Panc1 (cell line): ENCODE results near the gene NAP1L5.

Experiments used
- TF ChIP-seq, protein P1 (sequence below): fragments of 450-650 bp; IDR thresholded peaks from 2 replicates; pipeline ENCODE4 v1.5.1; 2017; ENCODE audit warnings: mild to moderate bottlenecking
- TF ChIP-seq, protein P2 (sequence below), 2 experiments: IDR thresholded peaks; 2 replicates each; pipeline ENCODE4 v1.6.1; 2011 to 2012; ENCODE audit warnings: low read depth in 2 of 2, control low read depth in 1 of 2, low read length in 1 of 2, mild to moderate bottlenecking in 1 of 2, moderate library complexity in 1 of 2; ENCODE audit not compliant: insufficient read depth in 1 of 2

GRCh38 chr4:88697588-88698329 lies at the start of gene NAP1L5:
- TF ChIP-seq, protein P1, sequence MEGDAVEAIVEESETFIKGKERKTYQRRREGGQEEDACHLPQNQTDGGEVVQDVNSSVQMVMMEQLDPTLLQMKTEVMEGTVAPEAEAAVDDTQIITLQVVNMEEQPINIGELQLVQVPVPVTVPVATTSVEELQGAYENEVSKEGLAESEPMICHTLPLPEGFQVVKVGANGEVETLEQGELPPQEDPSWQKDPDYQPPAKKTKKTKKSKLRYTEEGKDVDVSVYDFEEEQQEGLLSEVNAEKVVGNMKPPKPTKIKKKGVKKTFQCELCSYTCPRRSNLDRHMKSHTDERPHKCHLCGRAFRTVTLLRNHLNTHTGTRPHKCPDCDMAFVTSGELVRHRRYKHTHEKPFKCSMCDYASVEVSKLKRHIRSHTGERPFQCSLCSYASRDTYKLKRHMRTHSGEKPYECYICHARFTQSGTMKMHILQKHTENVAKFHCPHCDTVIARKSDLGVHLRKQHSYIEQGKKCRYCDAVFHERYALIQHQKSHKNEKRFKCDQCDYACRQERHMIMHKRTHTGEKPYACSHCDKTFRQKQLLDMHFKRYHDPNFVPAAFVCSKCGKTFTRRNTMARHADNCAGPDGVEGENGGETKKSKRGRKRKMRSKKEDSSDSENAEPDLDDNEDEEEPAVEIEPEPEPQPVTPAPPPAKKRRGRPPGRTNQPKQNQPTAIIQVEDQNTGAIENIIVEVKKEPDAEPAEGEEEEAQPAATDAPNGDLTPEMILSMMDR = no peak
- TF ChIP-seq, protein P2, sequence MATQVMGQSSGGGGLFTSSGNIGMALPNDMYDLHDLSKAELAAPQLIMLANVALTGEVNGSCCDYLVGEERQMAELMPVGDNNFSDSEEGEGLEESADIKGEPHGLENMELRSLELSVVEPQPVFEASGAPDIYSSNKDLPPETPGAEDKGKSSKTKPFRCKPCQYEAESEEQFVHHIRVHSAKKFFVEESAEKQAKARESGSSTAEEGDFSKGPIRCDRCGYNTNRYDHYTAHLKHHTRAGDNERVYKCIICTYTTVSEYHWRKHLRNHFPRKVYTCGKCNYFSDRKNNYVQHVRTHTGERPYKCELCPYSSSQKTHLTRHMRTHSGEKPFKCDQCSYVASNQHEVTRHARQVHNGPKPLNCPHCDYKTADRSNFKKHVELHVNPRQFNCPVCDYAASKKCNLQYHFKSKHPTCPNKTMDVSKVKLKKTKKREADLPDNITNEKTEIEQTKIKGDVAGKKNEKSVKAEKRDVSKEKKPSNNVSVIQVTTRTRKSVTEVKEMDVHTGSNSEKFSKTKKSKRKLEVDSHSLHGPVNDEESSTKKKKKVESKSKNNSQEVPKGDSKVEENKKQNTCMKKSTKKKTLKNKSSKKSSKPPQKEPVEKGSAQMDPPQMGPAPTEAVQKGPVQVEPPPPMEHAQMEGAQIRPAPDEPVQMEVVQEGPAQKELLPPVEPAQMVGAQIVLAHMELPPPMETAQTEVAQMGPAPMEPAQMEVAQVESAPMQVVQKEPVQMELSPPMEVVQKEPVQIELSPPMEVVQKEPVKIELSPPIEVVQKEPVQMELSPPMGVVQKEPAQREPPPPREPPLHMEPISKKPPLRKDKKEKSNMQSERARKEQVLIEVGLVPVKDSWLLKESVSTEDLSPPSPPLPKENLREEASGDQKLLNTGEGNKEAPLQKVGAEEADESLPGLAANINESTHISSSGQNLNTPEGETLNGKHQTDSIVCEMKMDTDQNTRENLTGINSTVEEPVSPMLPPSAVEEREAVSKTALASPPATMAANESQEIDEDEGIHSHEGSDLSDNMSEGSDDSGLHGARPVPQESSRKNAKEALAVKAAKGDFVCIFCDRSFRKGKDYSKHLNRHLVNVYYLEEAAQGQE (IDR thresholded peaks at IDR 0.05; ENCODE audit: insufficient read depth in 1 of 2, low read depth in 2 of 2, low read length in 1 of 2) = no peak
